GM12878 (cell line): ENCODE results near the gene PRR18. TPM values are rescaled to one million over a fixed set of nuclear protein-coding genes. Genes with fewer than 3 reads are reported as not detected.

Source experiments
- ATAC-seq: fragments of 200-7000 bp; cut with Tn5 transposase; 3 replicates; pipeline ENCODE4 v1.9.1; 2020; ENCODE audit warnings: mild to moderate bottlenecking, moderate library complexity
- BruUV-seq: library from RNA; stranded (reverse); fragments of 400-500 nt; replicated peaks from 2 replicates; lab custom pipeline; 2021; lab: Mats Ljungman, UMichigan
- CTCF ChIA-PET: fragments of 300-600 bp; sonication (Branson Sonifier 250); formaldehyde crosslinking; extraction: SDS; loops from one replicate; lab custom pipeline; 2021; ENCODE audit warnings: inconsistent platforms; lab: Yijun Ruan, JAX
- POLR2A ChIA-PET: fragments of 350-600 bp; formaldehyde crosslinking; extraction: SDS; loops from one replicate; lab custom pipeline; 2021; ENCODE audit warnings: inconsistent platforms; lab: Charles Lee
- RAD21 ChIA-PET: fragments of 300-600 bp; sonication (Branson Sonifier 250); formaldehyde crosslinking; loops from one replicate; lab custom pipeline; 2023; ENCODE audit warnings: antibody characterized with exemption; ENCODE audit not compliant: unreplicated experiment; lab: Charles Lee
- SMC1A ChIA-PET: fragments of 300-600 bp; sonication (Branson Sonifier 250); formaldehyde crosslinking; loops from one replicate; lab custom pipeline; 2023; ENCODE audit not compliant: unreplicated experiment, uncharacterized antibody; lab: Charles Lee
- DNase-seq: peaks from one replicate; pipeline ENCODE4 v3.0.0-alpha.2; 2011; ENCODE audit warnings: low read depth, low spot score
- FAIRE-seq: peaks from 3 replicates; lab custom pipeline; 2011; peaks lifted over from hg19 to GRCh38; lab: Jason Lieb, UNC
- H2AFZ ChIP-seq: 2 replicates; pipeline ENCODE4 v1.6.0; 2011; ENCODE audit warnings: low read depth, low read length, control low read depth; ENCODE audit not compliant: control insufficient read depth
- H3K27ac ChIP-seq: 2 replicates; pipeline ENCODE4 v1.5.1; 2011; ENCODE audit warnings: control low read depth; ENCODE audit not compliant: control insufficient read depth, insufficient read depth
- H3K27me3 ChIP-seq, 2 experiments: replicated peaks in 1 of 2; 2 replicates each; pipeline versions ENCODE4 v1.6.0 to v1.6.1; 2011; ENCODE audit warnings: low read length in 1 of 2; ENCODE audit not compliant: control insufficient read depth in 2 of 2, insufficient read depth in 2 of 2
- H3K36me3 ChIP-seq, 2 experiments: 2 replicates each; pipeline ENCODE4 v1.5.1; 2011; ENCODE audit warnings: low read length in 1 of 2; ENCODE audit not compliant: control insufficient read depth in 2 of 2, insufficient read depth in 2 of 2
- H3K4me1 ChIP-seq: 2 replicates; pipeline ENCODE4 v1.6.1; 2011; ENCODE audit warnings: mild to moderate bottlenecking, low read length, moderate library complexity, mixed read lengths; ENCODE audit not compliant: control insufficient read depth, insufficient read depth
- H3K4me2 ChIP-seq: 2 replicates; pipeline ENCODE4 v1.6.0; 2011; ENCODE audit warnings: control low read depth; ENCODE audit not compliant: control insufficient read depth, insufficient read depth
- H3K4me3 ChIP-seq: fragments of 200-600 bp; sonication (generic); 2 replicates; pipeline ENCODE4 v1.5.1; 2016
- H3K79me2 ChIP-seq: 2 replicates; pipeline ENCODE4 v1.6.0; 2011; ENCODE audit warnings: low read length; ENCODE audit not compliant: control insufficient read depth, insufficient read depth
- H3K9ac ChIP-seq: 2 replicates; pipeline ENCODE4 v1.8.0; 2011; ENCODE audit warnings: low read length, control low read depth, mixed read lengths; ENCODE audit not compliant: control insufficient read depth, insufficient read depth
- H3K9me3 ChIP-seq: replicated peaks from 3 replicates; pipeline ENCODE4 v1.5.1; 2011; ENCODE audit warnings: mild to moderate bottlenecking, low read length; ENCODE audit not compliant: control insufficient read depth, insufficient read depth
- H4K20me1 ChIP-seq: 2 replicates; pipeline ENCODE4 v1.6.0; 2011; ENCODE audit not compliant: control insufficient read depth, insufficient read depth
- CREB1 ChIP-seq: IDR thresholded peaks from 2 replicates; pipeline ENCODE4 v1.6.1; 2012; ENCODE audit warnings: low read depth, mild to moderate bottlenecking, inconsistent platforms
- FOXM1 ChIP-seq: IDR thresholded peaks from 2 replicates; pipeline ENCODE4 v1.6.1; 2012; ENCODE audit warnings: low read depth, mild to moderate bottlenecking, inconsistent platforms, low read length, moderate library complexity
- MEF2A ChIP-seq: IDR thresholded peaks from 2 replicates; pipeline ENCODE4 v1.6.1; 2011; ENCODE audit warnings: low read depth, mild to moderate bottlenecking, low read length, moderate library complexity; ENCODE audit not compliant: insufficient read depth
- MEF2B ChIP-seq: fragments of 450-650 bp; IDR thresholded peaks from 2 replicates; pipeline ENCODE4 v1.6.1; 2018; ENCODE audit warnings: mild to moderate bottlenecking, moderate library complexity; ENCODE audit not compliant: partially characterized antibody, poor library complexity, severe bottlenecking
- MXI1 ChIP-seq: fragments of 150-350 bp; IDR thresholded peaks from 2 replicates; pipeline ENCODE4 v1.6.1; 2011; ENCODE audit warnings: low read depth, mild to moderate bottlenecking, inconsistent platforms, low read length, improper control_type of control experiment
- PAX8 ChIP-seq: fragments of 450-650 bp; IDR thresholded peaks from 2 replicates; pipeline ENCODE4 v1.6.1; 2017; ENCODE audit warnings: mild to moderate bottlenecking, moderate library complexity
- RELA ChIP-seq: fragments of 450-650 bp; IDR thresholded peaks from 2 replicates; pipeline ENCODE4 v1.8.0; 2014; ENCODE audit warnings: borderline replicate concordance; ENCODE audit not compliant: partially characterized antibody
- REST ChIP-seq: IDR thresholded peaks from 2 replicates; pipeline ENCODE4 v1.6.1; 2012; ENCODE audit warnings: mild to moderate bottlenecking, low read depth, low read length
- SIN3A ChIP-seq: IDR thresholded peaks from 2 replicates; pipeline ENCODE4 v1.6.1; 2012; ENCODE audit warnings: low read depth, low read length, improper control_type of control experiment
- SREBF1 ChIP-seq: IDR thresholded peaks from 2 replicates; pipeline ENCODE4 v1.6.1; 2012; ENCODE audit warnings: mild to moderate bottlenecking, low read length
- STAT1 ChIP-seq: fragments of 450-650 bp; conservative IDR thresholded peaks from 2 replicates; pipeline ENCODE4 v1.6.1; 2014; ENCODE audit warnings: antibody characterized with exemption, mild to moderate bottlenecking
- TBL1XR1 ChIP-seq: IDR thresholded peaks from 2 replicates; pipeline ENCODE4 v1.6.1; 2012; ENCODE audit warnings: low read depth, low read length, improper control_type of control experiment
- YBX1 ChIP-seq: fragments of 450-650 bp; IDR thresholded peaks from 2 replicates; pipeline ENCODE4 v1.6.1; 2016; ENCODE audit warnings: antibody characterized with exemption
- ZBTB33 ChIP-seq: fragments of 450-650 bp; IDR thresholded peaks from 2 replicates; pipeline ENCODE4 v1.6.1; 2017; ENCODE audit warnings: mild to moderate bottlenecking
- ZNF207 ChIP-seq: fragments of 450-650 bp; IDR thresholded peaks from 2 replicates; pipeline ENCODE4 v1.6.1; 2014; ENCODE audit warnings: antibody characterized with exemption, mild to moderate bottlenecking, borderline replicate concordance
- WGBS: methylation state at CpG from one replicate; pipeline ENCODE4 v1.1.6; 2016; ENCODE audit warnings: low lambda C conversion rate; ENCODE audit not compliant: insufficient replicate concordance, insufficient coverage; ENCODE audit errors: missing lambda C conversion rate; 5-methylcytosine and 5-hydroxymethylcytosine counted together
- in situ Hi-C: fragments of 300-500 bp; cut with MboI; formaldehyde crosslinking; loops from 9 replicates; pipeline ENCODE4 v1.14.3; 2018; ENCODE audit warnings: mixed read lengths
- intact Hi-C: fragments of 100-400 bp; cut with micrococcal nuclease; formaldehyde crosslinking; loops from one replicate; pipeline ENCODE4 v1.14.2; 2022; ENCODE audit not compliant: unreplicated experiment
- polyA plus RNA-seq, 11 experiments: library from polyadenylated mRNA; depleted of rRNA in 4 of 11; unstranded in 6 of 11; stranded (reverse) in 5 of 11; fragments of >200 nt; fragmentation: Nextera tagmentation in 4 of 11; fragmentation: Illumina TruSeq in 1 of 11; extraction: Ambion mirVana in 4 of 11; extraction: Trizol in 1 of 11; gene quantifications; 1 replicate in 1 of 11; 2 replicates in 10 of 11; pipeline versions ENCODE4 v1.2.1 to v1.2.3, GENCODE V29; 2011 to 2016; ENCODE audit warnings: inconsistent platforms in 2 of 11, missing spikeins in 2 of 11, low read depth in 1 of 11
- total RNA-seq, 4 experiments: library from RNA; depleted of rRNA in 3 of 4; stranded (reverse); fragments of >200 nt in 3 of 4; fragmentation: Illumina TruSeq in 1 of 4; extraction: Trizol in 1 of 4; gene quantifications; 2 replicates each; pipeline versions ENCODE4 v1.2.1 to v1.2.3, GENCODE V29; 2013 to 2021

The PRR18 gene
- total and polyA plus RNA-seq, 10 of the 15 experiments (the other 5 are each of a cell fraction or from before 2014, with no cell fraction given): 0.13 to 8.2 (median 1.6) TPM

DNA sequence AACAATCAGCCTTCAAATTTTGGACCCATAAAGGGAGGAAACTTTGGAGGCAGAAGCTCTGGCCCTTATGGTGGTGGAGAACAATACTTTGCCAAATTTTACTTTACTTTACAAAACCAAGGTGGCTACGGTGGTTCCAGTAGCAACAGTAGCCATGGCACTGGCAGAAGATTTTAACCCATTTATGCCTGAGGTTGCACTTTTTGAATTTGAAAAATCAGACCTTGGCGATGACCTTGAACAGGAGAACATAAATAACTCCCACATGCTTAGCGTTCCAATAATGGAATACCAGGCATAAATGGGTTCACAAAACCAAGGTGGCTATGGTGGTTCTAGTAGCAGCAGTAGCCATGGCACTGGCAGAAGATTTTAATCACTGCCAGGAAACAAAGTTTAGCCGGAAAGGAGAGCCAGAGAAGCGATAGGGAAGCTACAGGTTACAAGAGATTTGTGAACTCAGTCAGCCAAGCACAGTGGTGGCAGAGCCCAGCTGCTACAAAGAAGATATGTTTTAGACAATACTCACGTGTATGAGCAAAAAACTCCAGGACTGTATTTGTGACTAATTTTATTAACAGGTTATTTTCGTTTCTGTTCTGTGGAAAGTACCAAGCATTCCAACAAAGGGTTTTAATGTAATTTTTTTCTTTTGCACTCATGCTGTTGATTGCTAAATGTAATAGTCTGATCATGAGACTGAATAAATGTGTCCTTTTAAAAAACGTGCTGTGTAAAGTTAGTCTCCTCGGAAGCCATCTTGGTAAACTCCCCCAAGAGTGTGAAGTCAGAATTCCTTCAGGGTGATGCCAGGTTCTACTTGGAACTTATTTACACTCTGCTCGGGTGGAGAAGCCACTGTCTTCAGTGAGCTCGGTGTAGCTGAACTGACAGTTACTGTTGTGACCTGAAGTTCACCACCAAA, 27.4 kb upstream of the PRR18 start:
- Histone ChIP-seq H3K4me1 (peaks cover 43% of the 10 kb centered on the region), H3K27ac (peak overlapping the region; percentile 93), H4K20me1 (0 out of 2 replicates have a peak, but pooled peaks cover 3% of the 10 kb centered on the region), H3K9me3 (no peaks in the 10 kb centered on the region; the same call in 2 of the 3 replicates), H3K79me2 (peaks cover 100% of the 10 kb centered on the region), H3K27me3 (no peaks in the 10 kb centered on the region), H3K9ac (peak overlapping the region; percentile 39; the same call in 1 of the 2 replicates), H3K4me3 (peak overlapping the region; percentile 53; the same call in 1 of the 2 replicates), H2AFZ (no peak overlapping the region), H3K36me3 (peaks cover 2 to 22% of the 10 kb centered on the region in 2 experiments), H3K4me2 (peak overlapping the region; percentile 72)
- FAIRE-seq (peak; percentile 7), DNase-seq (peak; percentile 71), ATAC-seq (peak; percentile 57)
- ChIA-PET SMC1A (interaction anchor here (0.9 to 4.9 kb wide), 10 partner anchors 9 to 65 kb away, joined by 3 to 41 read pairs (median 5); no protein-coding TSS in a partner anchor), CTCF (interaction anchor here (0.8 to 4.7 kb wide), 9 partner anchors 9 to 65 kb away, joined by 3 to 45 read pairs (median 5); no protein-coding TSS in a partner anchor), RAD21 (interaction anchor here (1.1 to 5.3 kb wide), 9 partner anchors 9 to 65 kb away, joined by 3 to 43 read pairs (median 4); no protein-coding TSS in a partner anchor), POLR2A (interaction anchor here (0.6 to 3.6 kb wide), 9 partner anchors 8 to 759 kb away, joined by 3 to 24 read pairs (median 5); no protein-coding TSS in a partner anchor)
- in situ Hi-C loops: no loop called here
- intact Hi-C loops: loop anchor here (10.0 kb wide), 1 partner anchor 759 kb away; no protein-coding TSS in a partner anchor
- 19% methylated on average over 11 of the region's 11 CpGs for WGBS
- BruUV-seq: no TSS peak
- no peak for TF ChIP-seq ZBTB33
- TF ChIP-seq YBX1: no peak
- TF ChIP-seq SREBF1: no peak
- peak; percentile 82 for TF ChIP-seq FOXM1
- no peak for TF ChIP-seq ZNF207
- no peak for TF ChIP-seq SIN3A
- no peak for TF ChIP-seq CREB1
- TF ChIP-seq STAT1: no peak
- TF ChIP-seq MEF2A: peak; percentile 75
- no peak for TF ChIP-seq TBL1XR1
- no peak for TF ChIP-seq MXI1
- TF ChIP-seq PAX8: no peak
- peak; percentile 74 for TF ChIP-seq RELA
- TF ChIP-seq MEF2B: peak; percentile 9
- TF ChIP-seq REST: no peak
